Astrocyte of the spinal cord (primary cell): ENCODE data around the gene TRIM8.

Experiments used
- DNase-seq: peaks from one replicate; pipeline ENCODE4 v3.0.0; 2011; ENCODE audit warnings: low read depth, low spot score
- H3K4me3 ChIP-seq: 2 replicates; pipeline ENCODE4 v1.5.1; 2011; ENCODE audit warnings: low read depth, mild to moderate bottlenecking, low read length, moderate library complexity
- in situ Hi-C: cut with HindIII; loops from 2 replicates; pipeline ENCODE4 v1.10.0; 2017; ENCODE audit warnings: low sequenced_read_pairs
- TF ChIP-seq, protein P1 (sequence below): IDR thresholded peaks from 2 replicates; pipeline ENCODE4 v1.5.1; 2012; ENCODE audit warnings: low read depth, mild to moderate bottlenecking, low read length, inconsistent platforms

TRIM8 gene

DNA sequence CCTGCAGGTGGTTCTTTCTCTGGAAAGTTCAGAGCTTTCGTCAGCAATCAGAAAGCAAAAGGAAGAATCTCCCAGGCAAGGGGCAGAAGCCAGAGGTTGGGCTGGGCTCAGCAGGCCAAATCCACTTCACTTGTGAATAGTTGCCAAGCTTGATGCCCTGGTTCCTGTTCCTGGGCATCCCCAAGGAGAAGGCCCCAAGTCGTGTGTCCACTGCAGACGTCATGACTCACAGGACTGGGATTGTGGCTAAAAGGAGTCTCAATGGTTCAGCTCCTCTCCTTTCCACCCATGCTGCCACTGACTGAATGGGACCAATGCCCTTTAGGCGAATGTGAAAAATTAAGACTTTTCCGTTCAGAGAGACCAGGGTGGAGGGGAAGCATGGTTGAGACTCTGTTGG, 38.6 kb upstream of the TRIM8 start:
- in situ Hi-C loops: no loop called here
- DNase-seq: peak; percentile 16
- H3K4me3 ChIP-seq: no peak overlapping the region
- TF ChIP-seq, protein P1, sequence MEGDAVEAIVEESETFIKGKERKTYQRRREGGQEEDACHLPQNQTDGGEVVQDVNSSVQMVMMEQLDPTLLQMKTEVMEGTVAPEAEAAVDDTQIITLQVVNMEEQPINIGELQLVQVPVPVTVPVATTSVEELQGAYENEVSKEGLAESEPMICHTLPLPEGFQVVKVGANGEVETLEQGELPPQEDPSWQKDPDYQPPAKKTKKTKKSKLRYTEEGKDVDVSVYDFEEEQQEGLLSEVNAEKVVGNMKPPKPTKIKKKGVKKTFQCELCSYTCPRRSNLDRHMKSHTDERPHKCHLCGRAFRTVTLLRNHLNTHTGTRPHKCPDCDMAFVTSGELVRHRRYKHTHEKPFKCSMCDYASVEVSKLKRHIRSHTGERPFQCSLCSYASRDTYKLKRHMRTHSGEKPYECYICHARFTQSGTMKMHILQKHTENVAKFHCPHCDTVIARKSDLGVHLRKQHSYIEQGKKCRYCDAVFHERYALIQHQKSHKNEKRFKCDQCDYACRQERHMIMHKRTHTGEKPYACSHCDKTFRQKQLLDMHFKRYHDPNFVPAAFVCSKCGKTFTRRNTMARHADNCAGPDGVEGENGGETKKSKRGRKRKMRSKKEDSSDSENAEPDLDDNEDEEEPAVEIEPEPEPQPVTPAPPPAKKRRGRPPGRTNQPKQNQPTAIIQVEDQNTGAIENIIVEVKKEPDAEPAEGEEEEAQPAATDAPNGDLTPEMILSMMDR: no peak

DNA sequence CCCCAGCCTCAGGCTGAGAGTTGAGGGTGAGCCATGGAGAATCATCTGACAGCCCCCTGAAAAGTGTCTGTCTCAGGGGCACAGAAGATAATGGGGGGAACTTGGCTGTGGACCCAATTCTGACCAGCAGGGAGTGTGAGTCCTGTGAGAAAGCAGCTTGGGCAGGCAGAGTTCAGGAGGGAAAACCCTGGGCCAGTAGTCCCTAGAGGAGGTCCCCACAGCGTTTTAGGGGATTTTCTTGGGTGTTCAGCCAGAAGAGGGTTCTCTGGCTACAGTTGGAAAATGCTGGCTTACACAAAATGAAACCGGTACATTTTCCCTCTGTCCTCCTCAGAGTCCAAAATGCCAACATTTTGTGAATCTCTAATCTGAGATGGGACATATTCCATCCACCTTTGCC, 35.8 kb upstream of the TRIM8 start:
- no peak for DNase-seq
- H3K4me3 ChIP-seq: no peak overlapping the region
- in situ Hi-C loops: no loop called here
- TF ChIP-seq, protein P1: no peak

DNA sequence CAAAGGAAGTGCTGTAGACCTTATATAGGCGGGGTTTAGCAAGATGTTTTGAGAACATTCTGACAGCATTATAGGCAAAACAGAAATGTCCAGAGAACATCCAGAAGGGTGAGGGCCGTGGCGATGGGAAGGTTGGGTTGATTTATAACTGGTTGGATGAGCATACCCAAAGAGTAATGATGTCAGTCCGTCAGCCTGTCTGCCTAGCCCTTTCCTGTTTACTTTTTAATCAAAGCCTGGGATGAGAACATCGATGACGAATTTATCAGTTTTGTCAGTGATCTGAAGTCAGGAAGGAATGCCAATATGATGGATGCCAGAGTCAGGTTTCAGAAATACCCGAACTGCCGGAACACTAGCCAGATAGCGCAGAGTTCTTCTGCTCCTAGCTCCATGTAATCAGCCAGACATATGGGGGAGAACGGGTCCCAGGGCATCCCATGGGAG, 33.8 kb upstream of the TRIM8 start:
- DNase-seq: no peak
- TF ChIP-seq, protein P1: no peak
- H3K4me3 ChIP-seq: no peak overlapping the region
- in situ Hi-C loops: no loop called here

DNA sequence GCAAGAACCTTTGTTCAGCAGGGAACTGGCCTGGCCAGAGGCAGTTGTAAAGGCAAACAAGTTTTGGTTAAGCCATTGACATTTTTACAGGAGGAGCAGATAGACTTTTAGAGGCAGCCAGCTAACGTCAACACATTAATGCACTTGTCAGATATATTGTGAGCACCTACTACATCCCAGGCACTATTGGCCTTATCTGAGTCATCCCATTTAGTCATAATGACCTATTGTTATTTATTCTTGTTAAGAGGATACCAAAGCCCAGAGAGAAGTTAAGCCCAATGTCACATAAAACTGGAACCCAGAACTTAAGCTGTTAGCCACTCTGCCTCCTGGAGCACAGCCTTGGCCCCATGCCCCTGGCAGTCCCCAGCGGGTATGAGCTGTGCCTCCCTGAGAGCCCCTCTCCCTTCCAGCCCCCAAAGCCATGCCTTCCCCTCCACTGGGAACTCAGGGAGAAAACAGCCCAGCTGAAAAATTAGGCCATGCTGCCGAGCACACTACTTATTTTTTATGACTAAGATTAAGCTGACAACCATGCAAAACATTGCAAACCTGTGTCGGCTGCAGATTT, 32.7 kb upstream of the TRIM8 start:
- in situ Hi-C loops: no loop called here
- H3K4me3 ChIP-seq: no peak overlapping the region
- DNase-seq: peak; percentile 37
- TF ChIP-seq, protein P1: no peak

DNA sequence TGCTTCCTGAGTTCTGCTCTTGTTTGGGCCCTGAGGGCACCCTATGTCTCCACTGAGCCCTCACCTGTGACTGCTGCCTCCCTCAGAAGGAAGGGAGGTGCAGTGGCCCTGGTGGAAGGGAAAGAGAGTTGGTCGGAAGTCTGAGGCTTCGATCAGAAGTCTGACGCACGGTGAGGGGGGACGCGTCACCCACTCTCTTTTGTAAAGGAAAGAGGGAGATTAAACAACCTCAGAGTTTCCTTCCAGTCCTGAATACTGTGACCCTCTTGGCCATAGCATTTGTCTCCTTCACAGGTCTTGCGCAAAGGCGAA, 31.4 kb upstream of the TRIM8 start:
- in situ Hi-C loops: no loop called here
- no peak for DNase-seq
- H3K4me3 ChIP-seq: no peak overlapping the region
- TF ChIP-seq, protein P1: no peak

DNA sequence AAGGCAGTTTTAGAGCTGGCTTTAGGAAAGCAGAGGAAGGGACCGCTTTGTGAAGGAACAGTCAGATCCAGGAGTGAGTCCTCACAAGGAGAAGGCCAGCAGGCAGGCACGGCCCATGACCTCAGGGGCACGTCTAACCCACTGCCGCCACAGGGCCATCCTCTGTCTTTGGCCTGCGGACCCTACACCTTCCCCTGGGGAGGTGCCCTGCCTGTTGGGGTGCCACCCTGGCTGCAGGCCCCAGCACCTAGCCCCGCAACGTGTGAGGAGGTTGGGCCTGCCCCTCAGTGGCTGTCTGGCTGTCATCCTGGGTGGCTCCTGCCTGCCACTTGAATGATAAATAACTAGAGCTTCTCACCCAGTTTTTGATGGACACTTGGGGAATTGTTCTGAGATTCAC, 31.0 kb upstream of the TRIM8 start:
- in situ Hi-C loops: no loop called here
- H3K4me3 ChIP-seq: no peak overlapping the region
- no peak for DNase-seq
- TF ChIP-seq, protein P1: no peak

DNA sequence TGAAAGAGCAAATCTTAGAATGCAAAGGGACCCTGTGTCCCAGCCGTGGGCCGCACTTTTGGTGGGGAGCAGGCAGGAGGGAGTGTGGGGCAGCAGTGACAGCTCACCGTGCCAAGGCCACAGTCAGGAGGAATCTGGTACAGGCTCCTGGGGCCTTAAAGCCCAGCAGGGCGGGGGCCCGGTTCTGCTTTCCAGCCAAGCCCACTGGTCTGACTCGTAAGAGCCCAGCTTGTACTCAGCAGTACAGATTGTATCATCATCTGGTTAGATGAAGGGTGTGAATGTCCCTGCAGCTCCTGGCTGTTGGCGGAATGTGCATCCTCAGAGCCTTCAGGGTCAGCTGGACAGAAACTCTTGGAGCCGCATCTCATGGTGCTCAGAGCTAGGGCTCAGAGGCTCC, 30.5 kb upstream of the TRIM8 start:
- in situ Hi-C loops: no loop called here
- no peak for DNase-seq
- H3K4me3 ChIP-seq: no peak overlapping the region
- TF ChIP-seq, protein P1: no peak
